ENCODE data around the gene GDF11.
A peak's percentile ranks its signal among the peaks of the same experiment; 100 is the strongest.

The GDF11 gene

GRCh38 chr12:55733021-55733555 is 9.8 kb upstream of the GDF11 start:
- no peak for DNase-seq (ENCODE audit: low read depth)
- TF ChIP-seq POLR2A (IDR thresholded peaks at IDR 0.05; ENCODE audit: extremely low read depth, insufficient read length) (no peak), CTCF (IDR thresholded peaks at IDR 0.05; ENCODE audit: low read depth, low read length) (no peak), MAX (IDR thresholded peaks at IDR 0.05; ENCODE audit: low read depth, low read length) (no peak), MYC (IDR thresholded peaks at IDR 0.05; ENCODE audit: low read depth, low read length) (no peak)
- H3K4me3 ChIP-seq (ENCODE audit: low read depth, low read length): no peak overlapping the region

GRCh38 chr12:55733858-55734257 is 9.1 kb upstream of the GDF11 start:
- H3K4me3 ChIP-seq (ENCODE audit: low read depth, low read length): no peak overlapping the region
- DNase-seq (ENCODE audit: low read depth): no peak
- no peak for TF ChIP-seq MAX (IDR thresholded peaks at IDR 0.05; ENCODE audit: low read depth, low read length)
- TF ChIP-seq CTCF (IDR thresholded peaks at IDR 0.05; ENCODE audit: low read depth, low read length): no peak
- TF ChIP-seq POLR2A (IDR thresholded peaks at IDR 0.05; ENCODE audit: extremely low read depth, insufficient read length): no peak
- no peak for TF ChIP-seq MYC (IDR thresholded peaks at IDR 0.05; ENCODE audit: low read depth, low read length)

- no peak for DNase-seq (ENCODE audit: low read depth)
- H3K4me3 ChIP-seq (ENCODE audit: low read depth, low read length): no peak overlapping the region
- TF ChIP-seq POLR2A (IDR thresholded peaks at IDR 0.05; ENCODE audit: extremely low read depth, insufficient read length) (no peak), CTCF (IDR thresholded peaks at IDR 0.05; ENCODE audit: low read depth, low read length) (no peak), MAX (IDR thresholded peaks at IDR 0.05; ENCODE audit: low read depth, low read length) (no peak), MYC (IDR thresholded peaks at IDR 0.05; ENCODE audit: low read depth, low read length) (no peak)
These were observed 8.3 kb upstream of the GDF11 start for GRCh38 chr12:55734595-55734994.

GRCh38 chr12:55736076-55736475 is 6.8 kb upstream of the GDF11 start:
- DNase-seq (ENCODE audit: low read depth): no peak
- no peak overlapping the region for H3K4me3 ChIP-seq (ENCODE audit: low read depth, low read length)
- TF ChIP-seq POLR2A (IDR thresholded peaks at IDR 0.05; ENCODE audit: extremely low read depth, insufficient read length): no peak
- no peak for TF ChIP-seq CTCF (IDR thresholded peaks at IDR 0.05; ENCODE audit: low read depth, low read length)
- TF ChIP-seq MAX (IDR thresholded peaks at IDR 0.05; ENCODE audit: low read depth, low read length): no peak
- TF ChIP-seq MYC (IDR thresholded peaks at IDR 0.05; ENCODE audit: low read depth, low read length): no peak

GRCh38 chr12:55736780-55737580 is 5.9 kb upstream of the GDF11 start:
- H3K4me3 ChIP-seq (ENCODE audit: low read depth, low read length): no peak overlapping the region
- DNase-seq (ENCODE audit: low read depth): peak; percentile 78
- TF ChIP-seq POLR2A (IDR thresholded peaks at IDR 0.05; ENCODE audit: extremely low read depth, insufficient read length): no peak
- no peak for TF ChIP-seq MYC (IDR thresholded peaks at IDR 0.05; ENCODE audit: low read depth, low read length)
- 0 out of 2 replicates have a peak, but pooled peaks have one; percentile 39 for TF ChIP-seq MAX (IDR thresholded peaks at IDR 0.05; ENCODE audit: low read depth, low read length)
- peak; percentile 94 for TF ChIP-seq CTCF (IDR thresholded peaks at IDR 0.05; ENCODE audit: low read depth, low read length)

Measured in NB4 (cell line).